Cardiac muscle cell (in vitro differentiated cells and primary cell): ENCODE data around the gene SNCG. TPM values are rescaled to one million over a fixed set of nuclear protein-coding genes. Genes with fewer than 3 reads are reported as not detected.
A peak's percentile ranks its signal among the peaks of the same experiment; 100 is the strongest.

Experiments used
- DNase-seq, 2 donors: peaks; one replicate each; pipeline versions ENCODE4 v3.0.0 to v3.0.0-alpha.2; 2010 to 2017; ENCODE audit warnings: low read depth in 1 of 2, low spot score in 1 of 2
- H3K27ac ChIP-seq: fragments of 200-600 bp; sonication (generic); 2 replicates; pipeline ENCODE4 v1.5.1; 2016
- H3K27me3 ChIP-seq: fragments of 200-600 bp; sonication (generic); 2 replicates; pipeline ENCODE4 v1.6.0; 2016; ENCODE audit warnings: control low read depth
- H3K36me3 ChIP-seq: fragments of 200-600 bp; sonication (generic); 2 replicates; pipeline ENCODE4 v1.5.1; 2016; ENCODE audit warnings: control low read depth
- H3K4me1 ChIP-seq: fragments of 200-600 bp; sonication (generic); 2 replicates; pipeline ENCODE4 v1.8.1; 2017; ENCODE audit warnings: low read depth, mild to moderate bottlenecking, mixed run types
- H3K4me3 ChIP-seq: fragments of 200-600 bp; sonication (generic); 2 replicates; pipeline ENCODE4 v1.5.1; 2016; ENCODE audit warnings: mild to moderate bottlenecking
- H3K9me3 ChIP-seq: fragments of 200-600 bp; sonication (generic); 2 replicates; pipeline ENCODE4 v1.5.1; 2017; ENCODE audit warnings: low read depth, mild to moderate bottlenecking, control low read depth
- polyA plus RNA-seq: library from polyadenylated mRNA; unstranded; fragments of >200 nt; fragmentation: Nextera tagmentation; extraction: Ambion mirVana; gene quantifications from 2 replicates; pipeline ENCODE4 v1.2.1, GENCODE V29; 2016
- total RNA-seq: library from RNA; depleted of rRNA; stranded (reverse); fragments of >200 nt; gene quantifications from 2 replicates; pipeline ENCODE4 v1.2.3, GENCODE V29; 2016
- TF ChIP-seq, protein P1 (sequence below): IDR thresholded peaks from 2 replicates; pipeline ENCODE4 v1.5.1; 2012; ENCODE audit warnings: low read depth, mild to moderate bottlenecking, low read length

Gene SNCG
- total and polyA plus RNA-seq, 2 experiments from 2014 or later = 4.7 to 7.9 TPM

DNA sequence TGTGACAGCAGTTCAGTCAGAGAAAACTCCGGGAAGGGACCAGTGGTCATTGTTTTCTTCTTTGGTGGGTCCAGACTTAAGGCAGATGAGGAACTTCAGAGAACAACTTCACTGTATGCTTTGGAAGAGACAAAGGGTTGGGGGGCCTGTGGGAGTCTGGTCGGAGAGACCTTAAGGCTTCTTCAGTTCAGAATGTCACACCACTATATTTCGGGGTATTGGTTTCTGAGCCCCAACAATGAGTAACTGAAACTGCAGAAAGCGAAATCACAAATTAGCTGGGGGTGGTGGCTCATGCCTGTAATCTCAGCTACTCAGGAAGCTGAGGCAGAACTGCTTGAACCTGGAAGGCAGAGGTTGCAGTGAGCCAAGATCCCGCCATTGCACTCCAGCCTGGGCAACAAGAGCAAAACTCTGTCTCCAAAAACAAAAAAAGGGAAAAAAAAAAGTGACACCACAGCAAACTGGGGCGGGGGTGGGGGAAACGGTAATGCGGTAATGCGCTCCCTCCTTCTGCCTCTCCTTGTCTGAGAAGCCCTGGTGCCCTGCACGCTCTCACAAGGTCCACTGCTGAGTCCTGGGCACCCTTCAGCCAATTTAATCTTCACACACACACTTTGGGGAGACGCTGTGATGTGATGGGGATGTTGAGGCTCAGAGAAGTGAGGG is 7.7 kb downstream of the SNCG start:
- peaks cover 21% of the 10 kb centered on the region for H3K4me1 ChIP-seq
- H3K27ac ChIP-seq = no peak overlapping the region
- TF ChIP-seq, protein P1, sequence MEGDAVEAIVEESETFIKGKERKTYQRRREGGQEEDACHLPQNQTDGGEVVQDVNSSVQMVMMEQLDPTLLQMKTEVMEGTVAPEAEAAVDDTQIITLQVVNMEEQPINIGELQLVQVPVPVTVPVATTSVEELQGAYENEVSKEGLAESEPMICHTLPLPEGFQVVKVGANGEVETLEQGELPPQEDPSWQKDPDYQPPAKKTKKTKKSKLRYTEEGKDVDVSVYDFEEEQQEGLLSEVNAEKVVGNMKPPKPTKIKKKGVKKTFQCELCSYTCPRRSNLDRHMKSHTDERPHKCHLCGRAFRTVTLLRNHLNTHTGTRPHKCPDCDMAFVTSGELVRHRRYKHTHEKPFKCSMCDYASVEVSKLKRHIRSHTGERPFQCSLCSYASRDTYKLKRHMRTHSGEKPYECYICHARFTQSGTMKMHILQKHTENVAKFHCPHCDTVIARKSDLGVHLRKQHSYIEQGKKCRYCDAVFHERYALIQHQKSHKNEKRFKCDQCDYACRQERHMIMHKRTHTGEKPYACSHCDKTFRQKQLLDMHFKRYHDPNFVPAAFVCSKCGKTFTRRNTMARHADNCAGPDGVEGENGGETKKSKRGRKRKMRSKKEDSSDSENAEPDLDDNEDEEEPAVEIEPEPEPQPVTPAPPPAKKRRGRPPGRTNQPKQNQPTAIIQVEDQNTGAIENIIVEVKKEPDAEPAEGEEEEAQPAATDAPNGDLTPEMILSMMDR = no peak
- no peaks in the 10 kb centered on the region for H3K27me3 ChIP-seq
- no peak overlapping the region for H3K4me3 ChIP-seq
- no peak for DNase-seq
- no peaks in the 10 kb centered on the region for H3K36me3 ChIP-seq
- no peaks in the 10 kb centered on the region for H3K9me3 ChIP-seq

DNA sequence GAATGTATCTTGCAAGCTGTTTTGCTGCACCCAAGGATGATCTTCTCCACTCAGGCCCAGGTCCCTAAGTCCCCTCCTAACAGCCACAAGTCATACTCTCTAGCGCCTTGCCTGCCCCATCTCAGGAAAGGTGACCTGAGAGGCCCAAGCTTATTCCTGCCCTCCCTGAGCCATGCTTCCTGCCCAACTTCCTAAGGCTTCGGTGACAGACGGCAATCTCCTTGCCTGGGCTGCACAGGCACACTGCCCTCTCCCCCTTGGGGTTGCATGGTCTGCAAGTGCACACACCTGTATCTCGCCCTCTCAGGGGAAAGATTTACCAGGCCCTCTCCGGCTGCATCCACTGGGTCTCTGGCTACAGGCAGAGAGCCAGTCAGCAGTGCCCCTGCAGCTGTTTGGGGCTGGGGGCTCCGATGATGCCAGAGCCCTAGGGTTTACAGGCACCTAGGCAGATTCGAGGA is 9.1 kb downstream of the SNCG start:
- no peaks in the 10 kb centered on the region for H3K36me3 ChIP-seq
- peaks cover 5% of the 10 kb centered on the region for H3K27me3 ChIP-seq
- H3K9me3 ChIP-seq = no peaks in the 10 kb centered on the region
- H3K27ac ChIP-seq = no peak overlapping the region
- TF ChIP-seq, protein P1 = no peak
- no peak for DNase-seq
- H3K4me1 ChIP-seq = peaks cover 18% of the 10 kb centered on the region
- no peak overlapping the region for H3K4me3 ChIP-seq

- no peaks in the 10 kb centered on the region for H3K9me3 ChIP-seq
- H3K36me3 ChIP-seq = no peaks in the 10 kb centered on the region
- peaks cover 18% of the 10 kb centered on the region for H3K4me1 ChIP-seq
- TF ChIP-seq, protein P1 = no peak
- peaks cover 5% of the 10 kb centered on the region for H3K27me3 ChIP-seq
- DNase-seq = no peak
- H3K4me3 ChIP-seq = no peak within 1 kb of the TSS
- H3K27ac ChIP-seq = no peak within 1 kb of the TSS
Observed at GRCh38 chr10:86968271-86968993, 10.0 kb downstream of the SNCG start, which contains the start of gene ADIRF. Gene ADIRF, plus strand, starts transcription at chr10:86968482. Its CDS starts 63 bp downstream, at chr10:86968545.

DNA sequence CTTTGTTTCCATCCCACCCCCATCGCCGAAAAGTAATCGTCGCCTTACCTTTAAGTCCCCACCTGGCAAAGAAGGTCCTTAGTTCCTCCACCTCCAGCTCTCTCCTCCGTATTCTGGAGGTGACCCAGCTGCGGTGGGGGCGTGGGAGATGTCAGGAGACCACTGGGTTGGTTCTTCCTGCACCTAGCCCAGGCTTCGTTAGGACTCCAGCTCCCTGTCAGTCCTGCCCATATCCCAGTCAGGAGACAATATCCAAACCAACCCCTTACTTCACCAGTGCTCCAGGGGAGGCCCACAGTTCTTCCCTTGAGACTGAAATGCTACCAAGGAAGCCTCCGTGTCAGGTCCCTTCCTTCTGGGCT is 10.6 kb downstream of the SNCG start:
- Histone ChIP-seq H3K36me3 (no peaks in the 10 kb centered on the region), H3K4me1 (peaks cover 18% of the 10 kb centered on the region), H3K9me3 (no peaks in the 10 kb centered on the region), H3K27ac (no peak overlapping the region), H3K27me3 (peaks cover 5% of the 10 kb centered on the region), H3K4me3 (no peak overlapping the region)
- TF ChIP-seq, protein P1 = no peak
- DNase-seq = no peak

DNA sequence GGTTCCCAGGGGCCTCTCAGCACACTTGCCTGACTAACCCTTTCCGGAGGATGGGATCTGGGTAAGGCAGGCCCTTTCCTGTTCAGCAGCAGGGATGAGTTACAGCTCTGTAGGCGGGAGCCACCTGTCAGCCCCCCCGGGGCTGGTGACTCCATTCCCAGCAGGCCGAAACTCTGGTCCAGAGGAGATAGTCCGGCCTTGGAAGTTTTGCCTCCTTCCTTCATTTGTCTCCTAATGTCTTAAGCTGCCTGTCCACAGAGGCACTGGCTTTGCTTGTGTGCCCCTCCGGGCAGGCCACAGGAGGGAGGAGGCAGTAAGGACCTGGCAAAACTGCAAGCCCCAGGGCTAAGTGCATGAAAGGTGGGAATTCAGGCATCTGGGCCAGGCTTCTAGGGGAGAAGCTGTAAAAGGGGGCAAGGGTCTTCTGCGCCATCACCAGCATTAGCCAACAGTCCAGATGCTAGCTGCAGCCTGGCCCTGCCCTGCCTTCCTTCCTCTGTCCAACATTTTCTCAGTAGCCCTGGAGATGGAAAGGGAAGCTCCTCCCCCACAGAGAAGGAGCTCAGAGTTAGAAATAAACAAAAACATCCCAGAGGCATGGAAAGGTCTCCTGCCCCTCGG is 11.1 kb downstream of the SNCG start:
- DNase-seq = peak in 1 of 2 donors; percentile 14
- TF ChIP-seq, protein P1 = no peak
- H3K9me3 ChIP-seq = no peaks in the 10 kb centered on the region
- no peak overlapping the region for H3K27ac ChIP-seq
- H3K4me3 ChIP-seq = no peak overlapping the region
- H3K27me3 ChIP-seq = peaks cover 5% of the 10 kb centered on the region
- H3K36me3 ChIP-seq = no peaks in the 10 kb centered on the region
- peaks cover 13% of the 10 kb centered on the region for H3K4me1 ChIP-seq
